Panc1 (cell line): ENCODE results near the gene HSPA12A. TPM values are rescaled to one million over a fixed set of nuclear protein-coding genes. Genes with fewer than 3 reads are reported as not detected.

Source experiments
- ATAC-seq: fragments of 200-7000 bp; cut with Tn5 transposase; 2 replicates; pipeline ENCODE4 v1.9.1; 2020; ENCODE audit warnings: mild to moderate bottlenecking, moderate library complexity
- BruUV-seq: library from RNA; stranded (reverse); fragments of 400-500 nt; replicated peaks from 2 replicates; lab custom pipeline; 2021; lab: Mats Ljungman, UMichigan
- CTCF ChIA-PET: fragments of 300-600 bp; sonication (Branson Sonifier 250); formaldehyde crosslinking; loops from one replicate; lab custom pipeline; 2022; ENCODE audit warnings: antibody characterized with exemption; lab: Charles Lee
- POLR2A ChIA-PET: fragments of 300-600 bp; sonication (Branson Sonifier 250); formaldehyde crosslinking; loops from one replicate; lab custom pipeline; 2022; ENCODE audit warnings: antibody characterized with exemption; lab: Charles Lee
- DNase-seq: peaks from one replicate; pipeline ENCODE4 v3.0.0-alpha.2; 2010; ENCODE audit warnings: low read depth, low spot score
- H3K27ac ChIP-seq: 2 replicates; pipeline ENCODE4 v1.5.1; 2011; ENCODE audit warnings: mild to moderate bottlenecking, low read length, inconsistent platforms
- H3K27me3 ChIP-seq: fragments of 200-500 bp; sonication (Bioruptor generic); 2 replicates; pipeline ENCODE4 v1.6.0; 2014; ENCODE audit warnings: low read length, inconsistent platforms; ENCODE audit not compliant: control insufficient read depth, insufficient read depth
- H3K36me3 ChIP-seq: fragments of 200-500 bp; sonication (Bioruptor generic); 2 replicates; pipeline ENCODE4 v1.5.1; 2014; ENCODE audit warnings: inconsistent platforms, mild to moderate bottlenecking, low read length, moderate library complexity; ENCODE audit not compliant: control insufficient read depth, insufficient read depth
- H3K4me1 ChIP-seq: 2 replicates; pipeline ENCODE4 v1.5.1; 2011; ENCODE audit warnings: inconsistent platforms, mild to moderate bottlenecking, low read length, moderate library complexity; ENCODE audit not compliant: control insufficient read depth, insufficient read depth
- H3K4me3 ChIP-seq, 2 experiments: 2 replicates each; pipeline ENCODE4 v1.5.1; 2011 to 2012; ENCODE audit warnings: low read depth in 2 of 2, low read length in 2 of 2, mild to moderate bottlenecking in 2 of 2, inconsistent platforms in 1 of 2, moderate library complexity in 1 of 2
- H3K9me3 ChIP-seq: fragments of 200-500 bp; sonication (Bioruptor generic); 2 replicates; pipeline ENCODE4 v1.5.1; 2014; ENCODE audit warnings: low read depth, mild to moderate bottlenecking, inconsistent platforms, low read length, moderate library complexity; ENCODE audit not compliant: control insufficient read depth, insufficient read depth
- POLR2AphosphoS5 ChIP-seq: IDR thresholded peaks from 2 replicates; pipeline ENCODE4 v1.6.1; 2012; ENCODE audit warnings: mild to moderate bottlenecking, low read depth, low read length, moderate library complexity
- SIN3A ChIP-seq: IDR thresholded peaks from 2 replicates; pipeline ENCODE4 v1.6.1; 2012; ENCODE audit warnings: low read depth, mild to moderate bottlenecking, low read length, moderate library complexity, borderline replicate concordance; ENCODE audit not compliant: insufficient read depth
- TCF7L2 ChIP-seq: IDR thresholded peaks from 2 replicates; pipeline ENCODE4 v1.6.1; 2011; ENCODE audit warnings: mild to moderate bottlenecking, low read depth, low read length, inconsistent platforms
- in situ Hi-C: cut with HindIII; loops from 2 replicates; pipeline ENCODE4 v1.10.0; 2016; ENCODE audit warnings: low sequenced_read_pairs, low pct_unique_long_range_greater_than_20kb
- intact Hi-C: fragments of 100-400 bp; cut with micrococcal nuclease; formaldehyde crosslinking; loops from one replicate; pipeline ENCODE4 v1.10.0; 2022; ENCODE audit not compliant: unreplicated experiment
- total RNA-seq: library from RNA; stranded (reverse); gene quantifications from one replicate; pipeline ENCODE4 v1.2.1, GENCODE V29; 2021; ENCODE audit not compliant: unreplicated experiment
- TF ChIP-seq, protein P1 (sequence below): fragments of 450-650 bp; IDR thresholded peaks from 2 replicates; pipeline ENCODE4 v1.5.1; 2017; ENCODE audit warnings: mild to moderate bottlenecking
- TF ChIP-seq, protein P2 (sequence below), 2 experiments: IDR thresholded peaks; 2 replicates each; pipeline ENCODE4 v1.6.1; 2011 to 2012; ENCODE audit warnings: low read depth in 2 of 2, control low read depth in 1 of 2, low read length in 1 of 2, mild to moderate bottlenecking in 1 of 2, moderate library complexity in 1 of 2; ENCODE audit not compliant: insufficient read depth in 1 of 2

Gene HSPA12A
- total RNA-seq, 1 experiment from 2014 or later: 7.7 TPM

DNA sequence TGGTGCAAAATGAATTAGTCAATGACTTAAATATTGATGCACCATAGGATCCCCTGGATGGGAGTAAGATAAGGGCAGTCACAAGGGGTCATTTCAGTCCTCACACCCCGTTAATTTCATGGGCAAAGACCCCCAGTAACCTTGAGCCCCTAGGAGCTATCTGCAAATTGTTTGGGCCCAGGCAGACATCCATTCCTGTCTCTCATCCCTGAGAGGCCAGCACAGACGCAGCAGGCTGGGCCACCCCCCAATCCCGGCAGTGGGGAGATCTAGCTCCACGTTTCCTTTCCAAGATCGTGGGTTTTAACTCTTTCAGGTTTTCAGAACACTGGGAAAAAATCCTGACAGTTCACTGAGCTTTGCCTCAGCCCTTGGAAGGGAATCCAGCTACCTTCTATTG, 81.5 kb downstream of the HSPA12A start:
- in situ Hi-C loops: no loop called here
- DNase-seq: no peak
- Histone ChIP-seq H3K4me3 (no peak overlapping the region), H3K27ac (no peak overlapping the region), H3K36me3 (no peaks in the 10 kb centered on the region), H3K4me1 (peaks cover 1% of the 10 kb centered on the region; the same call in 1 of the 2 replicates), H3K27me3 (0 out of 2 replicates have a peak, but pooled peaks cover 3% of the 10 kb centered on the region), H3K9me3 (no peaks in the 10 kb centered on the region)
- intact Hi-C loops: no loop called here
- TF ChIP-seq, protein P1, sequence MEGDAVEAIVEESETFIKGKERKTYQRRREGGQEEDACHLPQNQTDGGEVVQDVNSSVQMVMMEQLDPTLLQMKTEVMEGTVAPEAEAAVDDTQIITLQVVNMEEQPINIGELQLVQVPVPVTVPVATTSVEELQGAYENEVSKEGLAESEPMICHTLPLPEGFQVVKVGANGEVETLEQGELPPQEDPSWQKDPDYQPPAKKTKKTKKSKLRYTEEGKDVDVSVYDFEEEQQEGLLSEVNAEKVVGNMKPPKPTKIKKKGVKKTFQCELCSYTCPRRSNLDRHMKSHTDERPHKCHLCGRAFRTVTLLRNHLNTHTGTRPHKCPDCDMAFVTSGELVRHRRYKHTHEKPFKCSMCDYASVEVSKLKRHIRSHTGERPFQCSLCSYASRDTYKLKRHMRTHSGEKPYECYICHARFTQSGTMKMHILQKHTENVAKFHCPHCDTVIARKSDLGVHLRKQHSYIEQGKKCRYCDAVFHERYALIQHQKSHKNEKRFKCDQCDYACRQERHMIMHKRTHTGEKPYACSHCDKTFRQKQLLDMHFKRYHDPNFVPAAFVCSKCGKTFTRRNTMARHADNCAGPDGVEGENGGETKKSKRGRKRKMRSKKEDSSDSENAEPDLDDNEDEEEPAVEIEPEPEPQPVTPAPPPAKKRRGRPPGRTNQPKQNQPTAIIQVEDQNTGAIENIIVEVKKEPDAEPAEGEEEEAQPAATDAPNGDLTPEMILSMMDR: no peak
- TF ChIP-seq, protein P2, sequence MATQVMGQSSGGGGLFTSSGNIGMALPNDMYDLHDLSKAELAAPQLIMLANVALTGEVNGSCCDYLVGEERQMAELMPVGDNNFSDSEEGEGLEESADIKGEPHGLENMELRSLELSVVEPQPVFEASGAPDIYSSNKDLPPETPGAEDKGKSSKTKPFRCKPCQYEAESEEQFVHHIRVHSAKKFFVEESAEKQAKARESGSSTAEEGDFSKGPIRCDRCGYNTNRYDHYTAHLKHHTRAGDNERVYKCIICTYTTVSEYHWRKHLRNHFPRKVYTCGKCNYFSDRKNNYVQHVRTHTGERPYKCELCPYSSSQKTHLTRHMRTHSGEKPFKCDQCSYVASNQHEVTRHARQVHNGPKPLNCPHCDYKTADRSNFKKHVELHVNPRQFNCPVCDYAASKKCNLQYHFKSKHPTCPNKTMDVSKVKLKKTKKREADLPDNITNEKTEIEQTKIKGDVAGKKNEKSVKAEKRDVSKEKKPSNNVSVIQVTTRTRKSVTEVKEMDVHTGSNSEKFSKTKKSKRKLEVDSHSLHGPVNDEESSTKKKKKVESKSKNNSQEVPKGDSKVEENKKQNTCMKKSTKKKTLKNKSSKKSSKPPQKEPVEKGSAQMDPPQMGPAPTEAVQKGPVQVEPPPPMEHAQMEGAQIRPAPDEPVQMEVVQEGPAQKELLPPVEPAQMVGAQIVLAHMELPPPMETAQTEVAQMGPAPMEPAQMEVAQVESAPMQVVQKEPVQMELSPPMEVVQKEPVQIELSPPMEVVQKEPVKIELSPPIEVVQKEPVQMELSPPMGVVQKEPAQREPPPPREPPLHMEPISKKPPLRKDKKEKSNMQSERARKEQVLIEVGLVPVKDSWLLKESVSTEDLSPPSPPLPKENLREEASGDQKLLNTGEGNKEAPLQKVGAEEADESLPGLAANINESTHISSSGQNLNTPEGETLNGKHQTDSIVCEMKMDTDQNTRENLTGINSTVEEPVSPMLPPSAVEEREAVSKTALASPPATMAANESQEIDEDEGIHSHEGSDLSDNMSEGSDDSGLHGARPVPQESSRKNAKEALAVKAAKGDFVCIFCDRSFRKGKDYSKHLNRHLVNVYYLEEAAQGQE (IDR thresholded peaks at IDR 0.05; ENCODE audit: insufficient read depth in 1 of 2, low read depth in 2 of 2, low read length in 1 of 2): no peak
- no peak for TF ChIP-seq SIN3A
- TF ChIP-seq TCF7L2: no peak
- TF ChIP-seq POLR2AphosphoS5: no peak
- CTCF ChIA-PET: no interaction called here
- no peak for ATAC-seq
- POLR2A ChIA-PET: no interaction called here
- no TSS peak for BruUV-seq

DNA sequence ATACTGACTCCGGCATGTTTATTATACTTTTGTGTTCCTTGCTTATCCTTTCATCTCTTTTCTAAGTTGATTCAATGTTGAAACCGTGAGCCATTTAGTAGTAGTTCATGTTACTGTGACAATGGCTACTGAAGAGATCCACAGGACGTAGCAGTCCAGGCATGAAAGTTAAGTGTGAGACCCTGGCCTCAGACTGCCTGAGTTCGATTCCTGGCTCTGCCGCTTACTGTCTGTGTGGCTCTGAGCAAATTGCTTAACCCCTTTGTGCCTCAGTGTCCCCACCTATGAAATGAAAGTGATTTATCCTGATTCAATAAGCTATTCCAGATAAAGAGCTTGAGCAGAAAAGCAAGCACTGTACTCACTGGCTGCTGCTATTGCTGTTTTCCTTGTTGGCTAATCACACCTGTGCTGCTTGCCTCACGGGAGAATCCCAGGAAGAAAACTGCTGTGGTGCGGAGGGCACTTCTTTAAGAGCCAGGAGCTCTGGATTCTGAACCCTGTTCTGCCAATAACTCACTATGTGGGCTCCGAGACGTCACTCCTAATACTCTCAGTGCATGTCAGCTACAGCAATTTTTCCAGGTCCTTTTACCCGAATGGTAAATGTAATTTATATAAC, 83.2 kb downstream of the HSPA12A start:
- no TSS peak for BruUV-seq
- Histone ChIP-seq H3K27me3 (0 out of 2 replicates have a peak, but pooled peaks cover 5% of the 10 kb centered on the region), H3K27ac (no peak overlapping the region), H3K36me3 (no peaks in the 10 kb centered on the region), H3K4me3 (no peak overlapping the region), H3K9me3 (no peaks in the 10 kb centered on the region), H3K4me1 (no peaks in the 10 kb centered on the region)
- no peak for TF ChIP-seq SIN3A
- TF ChIP-seq TCF7L2: no peak
- TF ChIP-seq, protein P2 (IDR thresholded peaks at IDR 0.05; ENCODE audit: insufficient read depth in 1 of 2, low read depth in 2 of 2, low read length in 1 of 2): no peak
- TF ChIP-seq, protein P1: no peak
- no peak for TF ChIP-seq POLR2AphosphoS5
- no peak for DNase-seq
- ChIA-PET POLR2A (no interaction called here), CTCF (interaction anchor here (0.6 kb wide), 1 partner anchor 32 kb away, joined by 5 read pairs; no protein-coding TSS in a partner anchor)
- in situ Hi-C loops (no loop called here), intact Hi-C loops (no loop called here)
- no peak for ATAC-seq
